GM12891 (cell line): ENCODE results near the gene C16orf92.
"Not testable (repeated sequence)": the region's sequence is repeated elsewhere in the genome, so short reads cannot be mapped to it uniquely, and the experiment has no call there.

ENCODE experiments used
- DNase-seq: peaks from one replicate; pipeline ENCODE4 v3.0.0; 2011; ENCODE audit warnings: low spot score; ENCODE audit not compliant: insufficient read length
- FAIRE-seq: peaks from 2 replicates; lab custom pipeline; 2011; peaks lifted over from hg19 to GRCh38; lab: Jason Lieb, UNC
- PAX5 ChIP-seq: IDR thresholded peaks from 2 replicates; pipeline ENCODE4 v1.6.1; 2011; ENCODE audit warnings: low read length, moderate library complexity, mild to moderate bottlenecking; ENCODE audit not compliant: insufficient read depth, severe bottlenecking
- POLR2A ChIP-seq: IDR thresholded peaks from 2 replicates; pipeline ENCODE4 v1.6.1; 2011; ENCODE audit warnings: low read depth, low read length, control low read depth
- POLR2AphosphoS5 ChIP-seq: IDR thresholded peaks from 2 replicates; pipeline ENCODE4 v1.6.1; 2011; ENCODE audit warnings: low read depth, low read length, control low read depth
- POU2F2 ChIP-seq: IDR thresholded peaks from 2 replicates; pipeline ENCODE4 v1.6.1; 2011; ENCODE audit warnings: low read depth, mild to moderate bottlenecking, control low read depth, low read length, moderate library complexity
- SPI1 ChIP-seq: IDR thresholded peaks from 2 replicates; pipeline ENCODE4 v1.6.1; 2011; ENCODE audit warnings: low read depth, low read length, control low read depth
- TAF1 ChIP-seq: IDR thresholded peaks from 2 replicates; pipeline ENCODE4 v1.6.1; 2011; ENCODE audit warnings: low read depth, low read length, control low read depth

The C16orf92 gene

GRCh38 chr16:30031477-30031918 lies 8.5 kb downstream of the C16orf92 start:
- TF ChIP-seq POLR2AphosphoS5 (no peak), POLR2A (no peak), PAX5 (no peak), TAF1 (no peak), SPI1 (no peak), POU2F2 (no peak)
- no peak for FAIRE-seq

GRCh38 chr16:30032083-30032819 lies 9.3 kb downstream of the C16orf92 start:
- FAIRE-seq (peak; percentile 16), DNase-seq (no peak)
- TF ChIP-seq POU2F2 (no peak), PAX5 (no peak), POLR2AphosphoS5 (no peak), POLR2A (no peak), SPI1 (no peak), TAF1 (no peak)

More at GRCh38 chr16:30031477-30031918, 8.5 kb downstream of the C16orf92 start:
- DNase-seq: no peak

- FAIRE-seq (no peak), DNase-seq (no peak)
- TF ChIP-seq POU2F2 (no peak), SPI1 (no peak), TAF1 (no peak), POLR2AphosphoS5 (no peak), POLR2A (no peak), PAX5 (no peak)
Observed at GRCh38 chr16:30033270-30033669, 10.3 kb downstream of the C16orf92 start.

DNA sequence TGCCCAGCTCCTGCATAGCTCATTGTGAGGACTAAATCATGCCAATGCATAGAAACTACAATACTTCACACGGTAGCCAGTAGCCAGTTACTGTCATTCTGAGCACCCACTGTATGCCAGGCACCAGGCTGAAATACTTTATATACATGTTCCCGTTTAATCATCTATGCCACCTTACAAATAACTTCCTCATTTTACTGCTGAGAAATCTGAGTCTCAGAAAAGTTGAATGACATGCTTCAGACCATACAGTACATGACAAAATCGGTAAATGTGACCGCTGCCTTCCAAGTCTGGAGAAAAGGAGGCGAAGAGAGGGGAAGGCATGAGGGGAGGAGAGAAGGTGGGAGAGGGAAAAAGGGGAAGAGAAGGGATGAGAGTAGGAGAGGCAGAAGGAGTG lies 17.2 kb downstream of the C16orf92 start:
- DNase-seq (no peak), FAIRE-seq (no peak)

DNA sequence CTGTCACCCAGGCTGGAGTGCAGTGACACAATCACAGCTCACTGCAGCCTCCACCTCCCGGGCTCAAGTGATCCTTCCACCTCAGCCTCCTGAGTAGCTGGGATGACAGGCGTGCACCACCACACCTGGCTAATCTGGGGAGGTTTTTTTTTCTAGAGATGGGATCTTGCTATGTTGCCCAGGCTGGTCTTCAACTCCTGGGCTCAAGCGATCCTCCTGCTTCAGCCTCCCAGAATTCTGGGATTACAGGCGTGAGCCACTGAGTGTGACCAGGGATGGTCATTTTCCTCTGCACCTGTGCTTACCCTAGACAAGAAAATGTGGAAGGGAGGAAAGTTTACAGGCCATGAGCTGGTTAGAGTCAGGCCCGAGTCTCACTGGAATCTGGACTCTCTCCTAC lies 17.7 kb downstream of the C16orf92 start:
- FAIRE-seq, DNase-seq: not testable (repeated sequence)

More for the DNA sequence above, 17.2 kb downstream of the C16orf92 start:
- TF ChIP-seq POU2F2: no peak
- no peak for TF ChIP-seq TAF1
- no peak for TF ChIP-seq POLR2AphosphoS5
- TF ChIP-seq PAX5: no peak
- TF ChIP-seq SPI1: no peak
- no peak for TF ChIP-seq POLR2A

GRCh38 chr16:30041841-30042240 lies 18.8 kb downstream of the C16orf92 start:
- FAIRE-seq (no peak), DNase-seq (no peak)

GRCh38 chr16:30046178-30046577 lies 23.2 kb downstream of the C16orf92 start:
- no peak for FAIRE-seq
- no peak for DNase-seq
- TF ChIP-seq TAF1 (no peak), SPI1 (no peak), PAX5 (no peak), POU2F2 (no peak), POLR2A (no peak), POLR2AphosphoS5 (no peak)

More at GRCh38 chr16:30041841-30042240, 18.8 kb downstream of the C16orf92 start:
- TF ChIP-seq PAX5 (no peak), TAF1 (no peak), POU2F2 (no peak), SPI1 (no peak), POLR2A (no peak), POLR2AphosphoS5 (no peak)

DNA sequence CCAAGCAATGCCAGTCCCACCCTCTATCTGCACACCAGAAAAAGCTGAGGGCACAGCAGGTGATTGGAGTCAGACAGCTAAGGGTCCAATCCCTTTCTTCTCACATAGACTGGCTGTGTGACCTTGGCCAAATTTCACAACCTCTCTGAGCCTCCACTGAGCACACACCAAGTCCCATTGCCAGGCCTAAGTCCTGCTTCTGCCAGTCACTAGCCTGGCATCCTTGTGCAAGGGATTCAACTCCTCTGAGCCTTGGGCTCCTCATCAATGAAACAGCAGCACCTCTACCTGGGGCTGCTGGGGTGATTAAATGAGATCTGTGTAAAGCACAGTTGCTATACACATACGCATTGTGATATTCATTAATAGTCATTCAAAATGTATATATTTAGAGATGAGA lies 23.6 kb downstream of the C16orf92 start:
- TF ChIP-seq POLR2AphosphoS5 (no peak), TAF1 (no peak), POLR2A (no peak), POU2F2 (no peak), SPI1 (no peak), PAX5 (no peak)
- FAIRE-seq: no peak

GRCh38 chr16:30049871-30050270 lies 26.9 kb downstream of the C16orf92 start:
- TF ChIP-seq POLR2AphosphoS5 (no peak), POU2F2 (no peak), PAX5 (no peak), SPI1 (no peak)
- FAIRE-seq (no peak), DNase-seq (no peak)

More for the DNA sequence above, 23.6 kb downstream of the C16orf92 start:
- no peak for DNase-seq
